H1 (cell line): ENCODE measurements around the gene VEGFD. TPM values are rescaled to one million over a fixed set of nuclear protein-coding genes. Genes with fewer than 3 reads are reported as not detected.

Experiments
- CTCF ChIA-PET: fragments of 300-600 bp; sonication (Branson Sonifier 250); formaldehyde crosslinking; loops from one replicate; lab custom pipeline; 2021; ENCODE audit not compliant: partially characterized antibody; lab: Charles Lee
- POLR2A ChIA-PET: fragments of 300-600 bp; sonication (Branson Sonifier 250); formaldehyde crosslinking; loops from one replicate; lab custom pipeline; 2021; ENCODE audit warnings: inconsistent platforms; ENCODE audit not compliant: partially characterized antibody; lab: Charles Lee
- DNase-seq, 2 experiments: peaks; one replicate each; pipeline versions ENCODE4 v3.0.0 to v3.0.0-alpha.2; 2010 to 2022; ENCODE audit warnings: low spot score in 2 of 2, low read depth in 1 of 2, mixed read lengths in 1 of 2
- FAIRE-seq: peaks from 2 replicates; lab custom pipeline; 2011; peaks lifted over from hg19 to GRCh38; lab: Jason Lieb, UNC
- H2AFZ ChIP-seq: 2 replicates; pipeline ENCODE4 v1.8.1; 2012; ENCODE audit warnings: low read length, inconsistent platforms
- H2AK5ac ChIP-seq: 2 replicates; pipeline ENCODE4 v1.6.1; 2013; ENCODE audit warnings: low read depth, low read length
- H2BK120ac ChIP-seq: replicated peaks from 2 replicates; pipeline ENCODE3; 2013; ENCODE audit warnings: low read depth, low read length, inconsistent platforms
- H2BK12ac ChIP-seq: 2 replicates; pipeline ENCODE4 v1.6.1; 2013; ENCODE audit warnings: low read depth, low read length
- H2BK15ac ChIP-seq: 2 replicates; pipeline ENCODE4 v1.6.1; 2013; ENCODE audit warnings: low read length
- H2BK20ac ChIP-seq: 2 replicates; pipeline ENCODE4 v1.6.1; 2013; ENCODE audit warnings: low read length
- H2BK5ac ChIP-seq: 2 replicates; pipeline ENCODE4 v1.6.1; 2013; ENCODE audit warnings: low read depth, low read length
- H3K14ac ChIP-seq: 2 replicates; pipeline ENCODE4 v1.6.1; 2013; ENCODE audit warnings: inconsistent platforms; ENCODE audit not compliant: insufficient read length
- H3K18ac ChIP-seq: 2 replicates; pipeline ENCODE4 v1.6.1; 2013; ENCODE audit warnings: low read length; ENCODE audit errors: extremely low read depth
- H3K23ac ChIP-seq: 2 replicates; pipeline ENCODE4 v1.6.1; 2013; ENCODE audit warnings: inconsistent platforms; ENCODE audit not compliant: insufficient read length
- H3K23me2 ChIP-seq: 2 replicates; pipeline ENCODE4 v1.6.1; 2013; ENCODE audit warnings: low read depth, low read length
- H3K27ac ChIP-seq: 2 replicates; pipeline ENCODE4 v1.6.1; 2011; ENCODE audit warnings: low read depth, low read length, inconsistent platforms
- H3K27me3 ChIP-seq, 4 experiments: replicated peaks in 1 of 4; 1 replicate in 1 of 4; 2 replicates in 3 of 4; pipeline versions ENCODE4 v1.6.1 to v1.8.1; 2011 to 2013; ENCODE audit warnings: low read length in 3 of 4, mild to moderate bottlenecking in 3 of 4, inconsistent platforms in 2 of 4, mixed read lengths in 2 of 4, moderate library complexity in 1 of 4; ENCODE audit not compliant: control insufficient read depth in 3 of 4, insufficient read depth in 3 of 4; ENCODE audit errors: extremely low read depth in 1 of 4
- H3K36me3 ChIP-seq, 4 experiments: 2 replicates each; pipeline versions ENCODE4 v1.6.1 to v1.8.1; 2011 to 2013; ENCODE audit warnings: mild to moderate bottlenecking in 4 of 4, low read length in 3 of 4, moderate library complexity in 2 of 4, control low read depth in 1 of 4, inconsistent platforms in 1 of 4; ENCODE audit not compliant: insufficient read depth in 4 of 4, control insufficient read depth in 2 of 4
- H3K4ac ChIP-seq: replicated peaks from 2 replicates; pipeline ENCODE3; 2013; ENCODE audit warnings: low read length, low read depth, mixed read lengths, inconsistent platforms; ENCODE audit not compliant: insufficient read length
- H3K4me1 ChIP-seq, 4 experiments: replicated peaks in 1 of 4; 1 replicate in 1 of 4; 2 replicates in 3 of 4; pipeline versions ENCODE4 v1.6.1 to v1.8.1; 2011 to 2013; ENCODE audit warnings: low read length in 3 of 4, inconsistent platforms in 2 of 4, mixed read lengths in 1 of 4; ENCODE audit not compliant: insufficient read depth in 4 of 4, control insufficient read depth in 3 of 4
- H3K4me2 ChIP-seq, 2 experiments: 2 replicates each; pipeline versions ENCODE4 v1.6.1 to v1.8.1; 2011 to 2013; ENCODE audit warnings: low read depth in 2 of 2, low read length in 2 of 2, control low read depth in 1 of 2, inconsistent platforms in 1 of 2, mild to moderate bottlenecking in 1 of 2; ENCODE audit not compliant: insufficient read depth in 1 of 2
- H3K4me3 ChIP-seq, 4 experiments: fragments of 200-600, 300-600 bp in 1 of 4; sonication (generic), shearing (Covaris generic), sonication (Bioruptor Twin) in 1 of 4; 2 replicates each; pipeline versions ENCODE4 v1.5.1 to v1.8.1; 2011 to 2016; ENCODE audit warnings: low read length in 4 of 4, low read depth in 3 of 4, control low read depth in 2 of 4, inconsistent platforms in 2 of 4, mild to moderate bottlenecking in 2 of 4, mixed read lengths in 1 of 4, moderate library complexity in 1 of 4; ENCODE audit not compliant: insufficient read depth in 2 of 4; ENCODE audit errors: extremely low read depth in 1 of 4
- H3K56ac ChIP-seq: replicated peaks from 2 replicates; pipeline ENCODE3; 2013; ENCODE audit warnings: low read depth, mild to moderate bottlenecking, mixed read lengths, low read length, inconsistent platforms; ENCODE audit not compliant: insufficient read length
- H3K79me1 ChIP-seq: 2 replicates; pipeline ENCODE4 v1.6.1; 2013; ENCODE audit warnings: low read depth, low read length, control low read depth
- H3K79me2 ChIP-seq, 2 experiments: 2 replicates each; pipeline versions ENCODE4 v1.6.1 to v1.8.1; 2012 to 2013; ENCODE audit warnings: low read length in 2 of 2, mild to moderate bottlenecking in 2 of 2, inconsistent platforms in 1 of 2; ENCODE audit not compliant: insufficient read depth in 2 of 2, control insufficient read depth in 1 of 2
- H3K9ac ChIP-seq, 4 experiments: replicated peaks in 1 of 4; 1 replicate in 1 of 4; 2 replicates in 3 of 4; pipeline versions ENCODE4 v1.6.1 to v1.8.1; 2011 to 2013; ENCODE audit warnings: low read depth in 3 of 4, low read length in 3 of 4, control low read depth in 2 of 4, mild to moderate bottlenecking in 2 of 4, moderate library complexity in 2 of 4, inconsistent platforms in 1 of 4; ENCODE audit errors: extremely low read depth in 1 of 4
- H3K9me3 ChIP-seq, 2 experiments: 2 replicates each; pipeline versions ENCODE4 v1.6.1 to v1.8.1; 2012 to 2013; ENCODE audit warnings: mild to moderate bottlenecking in 2 of 2, moderate library complexity in 2 of 2, control low read depth in 1 of 2, inconsistent platforms in 1 of 2, low read depth in 1 of 2, low read length in 1 of 2, mixed read lengths in 1 of 2; ENCODE audit not compliant: insufficient read depth in 2 of 2
- H4K20me1 ChIP-seq, 2 experiments: replicated peaks in 1 of 2; 2 replicates each; pipeline versions ENCODE3 to v1.8.1; 2011 to 2013; ENCODE audit warnings: inconsistent platforms in 2 of 2, low read length in 2 of 2, mild to moderate bottlenecking in 1 of 2; ENCODE audit not compliant: insufficient read depth in 2 of 2, control insufficient read depth in 1 of 2
- H4K5ac ChIP-seq: 2 replicates; pipeline ENCODE4 v1.6.1; 2013; ENCODE audit warnings: low read length, low read depth, mixed read lengths, inconsistent platforms; ENCODE audit not compliant: insufficient read length
- H4K8ac ChIP-seq: 2 replicates; pipeline ENCODE4 v1.8.0; 2013; ENCODE audit warnings: mild to moderate bottlenecking, moderate library complexity, low read length, inconsistent platforms; ENCODE audit not compliant: insufficient read depth; ENCODE audit errors: extremely low read depth
- H4K91ac ChIP-seq: replicated peaks from 2 replicates; pipeline ENCODE3; 2013; ENCODE audit warnings: low read length, mixed read lengths, inconsistent platforms; ENCODE audit not compliant: insufficient read length
- CEBPB ChIP-seq: IDR thresholded peaks from 2 replicates; pipeline ENCODE4 v1.6.1; 2012; ENCODE audit warnings: low read depth, low read length
- HDAC2 ChIP-seq, 2 experiments: fragments of 300-600 bp in 1 of 2; sonication (generic) in 1 of 2; IDR thresholded peaks; 2 replicates each; pipeline ENCODE4 v1.6.1; 2011 to 2012; ENCODE audit warnings: low read depth in 2 of 2, low read length in 2 of 2, mild to moderate bottlenecking in 2 of 2, moderate library complexity in 2 of 2, borderline replicate concordance in 1 of 2, inconsistent platforms in 1 of 2
- JUND ChIP-seq: IDR thresholded peaks from 2 replicates; pipeline ENCODE4 v1.6.1; 2011; ENCODE audit warnings: mild to moderate bottlenecking, improper control_type of control experiment, low read length
- POU5F1 ChIP-seq: IDR thresholded peaks from 2 replicates; pipeline ENCODE4 v1.6.1; 2011; ENCODE audit warnings: low read depth, mild to moderate bottlenecking, low read length, moderate library complexity
- SP2 ChIP-seq: IDR thresholded peaks from 2 replicates; pipeline ENCODE4 v1.6.1; 2012; ENCODE audit warnings: mild to moderate bottlenecking, low read length, inconsistent platforms
- SP4 ChIP-seq: IDR thresholded peaks from 2 replicates; pipeline ENCODE4 v1.6.1; 2012; ENCODE audit warnings: low read length, inconsistent platforms
- ZNF274 ChIP-seq: IDR thresholded peaks from 2 replicates; pipeline ENCODE4 v1.7.0; 2012; ENCODE audit warnings: low read length, borderline replicate concordance; ENCODE audit errors: extremely low read depth
- WGBS, 2 experiments: shearing (Covaris generic) in 1 of 2; methylation state at CpG; one replicate each; pipeline versions ENCODE4 v1.1.6 to v1.1.7; 2013 to 2015; ENCODE audit warnings: low lambda C conversion rate in 2 of 2, mixed read lengths in 2 of 2, inconsistent platforms in 1 of 2, low coverage in 1 of 2, missing lambda C conversion rate in 1 of 2; ENCODE audit not compliant: insufficient replicate concordance in 2 of 2, insufficient coverage in 1 of 2, insufficient read length in 1 of 2; ENCODE audit errors: extremely low coverage in 1 of 2, missing lambda C conversion rate in 1 of 2; 5-methylcytosine and 5-hydroxymethylcytosine counted together
- polyA plus RNA-seq, 7 experiments: library from polyadenylated mRNA; depleted of rRNA in 3 of 7; stranded (reverse) in 5 of 7; unstranded in 2 of 7; fragments of >200 nt in 5 of 7; fragments of 200-250 nt in 2 of 7; gene quantifications; 1 replicate in 5 of 7; 2 replicates in 1 of 7; 4 replicates in 1 of 7; pipeline versions ENCODE4 v1.2.1 to v1.2.3, GENCODE V29; 2011 to 2013; ENCODE audit warnings: missing spikeins in 2 of 7, mixed read lengths in 2 of 7
- total RNA-seq: library from RNA; stranded (reverse); fragmentation: NEBNext Ultra II Directional; extraction: Animal tissue kit (Norgen Biotek cat#: 25700); gene quantifications from 2 replicates; pipeline ENCODE4 v1.2.1, GENCODE V29; 2021

Gene VEGFD
- total and polyA plus RNA-seq, 2 of the 8 experiments (the other 6 are each of a cell fraction or from before 2014, with no cell fraction given) = 0.06 TPM; not detected in 1

DNA sequence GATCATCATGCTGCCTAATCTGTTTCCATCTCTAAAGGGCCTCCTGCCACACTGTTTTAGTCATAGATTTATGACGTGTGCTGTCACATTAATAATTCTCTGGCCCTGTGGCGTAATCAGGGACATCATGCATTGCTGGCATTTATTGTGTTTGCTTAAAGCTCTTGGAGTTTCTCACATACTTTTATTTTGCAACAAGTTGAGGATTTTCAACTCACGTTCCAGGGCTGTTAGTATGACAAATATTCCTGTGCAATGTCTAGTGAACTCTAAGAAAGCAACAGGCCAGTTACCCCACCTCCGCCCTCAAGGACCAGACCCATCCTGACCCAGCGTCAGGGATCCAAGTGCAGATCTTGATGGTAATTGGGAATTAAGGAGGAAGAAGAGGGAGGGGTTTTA, 41.1 kb downstream of the VEGFD start:
- no peaks in the 10 kb centered on the region for H3K27me3 ChIP-seq
- H3K23me2 ChIP-seq = no peaks in the 10 kb centered on the region
- H4K8ac ChIP-seq = no peak overlapping the region
- H3K4me3 ChIP-seq = no peak overlapping the region
- H3K9ac ChIP-seq = no peak overlapping the region
- TF ChIP-seq SP4 (no peak), POU5F1 (no peak), CEBPB (no peak), JUND (no peak), SP2 (no peak), ZNF274 (no peak), HDAC2 (IDR thresholded peaks at IDR 0.05; ENCODE audit: borderline replicate concordance in 1 of 2, low read depth in 2 of 2, low read length in 2 of 2) (no peak)
- H2BK20ac ChIP-seq = no peak overlapping the region
- H2BK12ac ChIP-seq = no peak overlapping the region
- no peak overlapping the region for H3K56ac ChIP-seq
- H3K79me1 ChIP-seq = no peaks in the 10 kb centered on the region
- H3K27ac ChIP-seq = no peak overlapping the region
- H2BK15ac ChIP-seq = no peak overlapping the region
- no peak overlapping the region for H2AFZ ChIP-seq
- DNase-seq (no peak), FAIRE-seq (no peak)
- no peak overlapping the region for H3K4me2 ChIP-seq
- no peak overlapping the region for H3K14ac ChIP-seq
- no peak overlapping the region for H2BK120ac ChIP-seq
- ChIA-PET POLR2A (no interaction called here), CTCF (interaction anchor here (0.7 to 1.1 kb wide), 3 partner anchors 43 to 125 kb away, joined by 3 read pairs; no protein-coding TSS in a partner anchor)
- H2BK5ac ChIP-seq = no peak overlapping the region
- no peaks in the 10 kb centered on the region for H3K4me1 ChIP-seq
- H3K4ac ChIP-seq = no peak overlapping the region
- H3K18ac ChIP-seq = no peak overlapping the region
- H3K9me3 ChIP-seq = no peaks in the 10 kb centered on the region
- H4K91ac ChIP-seq = no peak overlapping the region
- no peak overlapping the region for H3K23ac ChIP-seq
- H3K36me3 ChIP-seq = no peaks in the 10 kb centered on the region
- H4K20me1 ChIP-seq = no peaks in the 10 kb centered on the region
- no peak overlapping the region for H4K5ac ChIP-seq
- H3K79me2 ChIP-seq = no peaks in the 10 kb centered on the region
- 78% methylated on average over 5 of the region's 5 CpGs; no CpG with 5 or more reads in 1 of the 2 experiments for WGBS, 2 experiments
- H2AK5ac ChIP-seq = no peak overlapping the region
